Omental fat pad (tissue), 4 donors: Measurements from ENCODE around the gene CASKIN2. TPM values are rescaled to one million over a fixed set of nuclear protein-coding genes. Genes with fewer than 3 reads are reported as not detected.
A peak's percentile ranks its signal among the peaks of the same experiment; 100 is the strongest.

ENCODE experiments used
- ATAC-seq: fragments of 150-250 bp; one replicate; pipeline ENCODE4 v1.9.1; 2016; ENCODE audit warnings: mild to moderate bottlenecking, moderate library complexity; ENCODE audit not compliant: low FRiP score
- DNase-seq: peaks from one replicate; pipeline ENCODE4 v3.0.0-alpha.2; 2019; ENCODE audit warnings: low spot score
- total RNA-seq, 4 donors: library from RNA; depleted of rRNA; stranded (reverse); fragments of >200 nt; gene quantifications; one replicate each; pipeline ENCODE4 v1.1.0, GENCODE V29; 2016
- TF ChIP-seq, protein P1 (sequence below), 3 donors: fragments of 450-650 bp; IDR thresholded peaks; one replicate each; pipeline ENCODE4 v1.5.1; 2016 to 2017; ENCODE audit warnings: antibody characterized with exemption in 3 of 3, mild to moderate bottlenecking in 3 of 3, moderate library complexity in 2 of 3

The CASKIN2 gene
- total RNA-seq, 4 donors from 2014 or later: 6.7 to 61.5 (median 23.9) TPM

DNA sequence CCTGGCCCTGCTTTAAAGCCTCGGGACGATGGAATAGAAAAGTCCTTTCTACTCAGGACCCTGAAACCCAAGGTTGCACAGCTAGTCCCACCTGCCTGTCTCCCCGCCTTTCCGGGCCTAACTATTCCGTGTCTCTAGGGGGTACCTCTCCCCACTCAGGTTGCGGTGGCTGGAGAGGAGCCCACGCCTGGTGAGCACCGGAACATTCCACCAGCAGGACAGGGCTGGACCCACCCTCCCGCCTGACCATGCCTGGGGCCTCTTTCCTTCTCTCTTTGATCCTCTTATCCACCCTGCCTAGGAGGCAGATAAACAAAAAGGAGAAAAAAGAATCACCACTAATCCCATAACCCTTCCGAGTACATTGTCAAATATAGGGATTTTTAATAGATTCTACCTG lies 21.0 kb upstream of the CASKIN2 start:
- DNase-seq (no peak), ATAC-seq (no peak)
- TF ChIP-seq, protein P1, sequence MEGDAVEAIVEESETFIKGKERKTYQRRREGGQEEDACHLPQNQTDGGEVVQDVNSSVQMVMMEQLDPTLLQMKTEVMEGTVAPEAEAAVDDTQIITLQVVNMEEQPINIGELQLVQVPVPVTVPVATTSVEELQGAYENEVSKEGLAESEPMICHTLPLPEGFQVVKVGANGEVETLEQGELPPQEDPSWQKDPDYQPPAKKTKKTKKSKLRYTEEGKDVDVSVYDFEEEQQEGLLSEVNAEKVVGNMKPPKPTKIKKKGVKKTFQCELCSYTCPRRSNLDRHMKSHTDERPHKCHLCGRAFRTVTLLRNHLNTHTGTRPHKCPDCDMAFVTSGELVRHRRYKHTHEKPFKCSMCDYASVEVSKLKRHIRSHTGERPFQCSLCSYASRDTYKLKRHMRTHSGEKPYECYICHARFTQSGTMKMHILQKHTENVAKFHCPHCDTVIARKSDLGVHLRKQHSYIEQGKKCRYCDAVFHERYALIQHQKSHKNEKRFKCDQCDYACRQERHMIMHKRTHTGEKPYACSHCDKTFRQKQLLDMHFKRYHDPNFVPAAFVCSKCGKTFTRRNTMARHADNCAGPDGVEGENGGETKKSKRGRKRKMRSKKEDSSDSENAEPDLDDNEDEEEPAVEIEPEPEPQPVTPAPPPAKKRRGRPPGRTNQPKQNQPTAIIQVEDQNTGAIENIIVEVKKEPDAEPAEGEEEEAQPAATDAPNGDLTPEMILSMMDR (IDR thresholded peaks at IDR 0.05): no peak

DNA sequence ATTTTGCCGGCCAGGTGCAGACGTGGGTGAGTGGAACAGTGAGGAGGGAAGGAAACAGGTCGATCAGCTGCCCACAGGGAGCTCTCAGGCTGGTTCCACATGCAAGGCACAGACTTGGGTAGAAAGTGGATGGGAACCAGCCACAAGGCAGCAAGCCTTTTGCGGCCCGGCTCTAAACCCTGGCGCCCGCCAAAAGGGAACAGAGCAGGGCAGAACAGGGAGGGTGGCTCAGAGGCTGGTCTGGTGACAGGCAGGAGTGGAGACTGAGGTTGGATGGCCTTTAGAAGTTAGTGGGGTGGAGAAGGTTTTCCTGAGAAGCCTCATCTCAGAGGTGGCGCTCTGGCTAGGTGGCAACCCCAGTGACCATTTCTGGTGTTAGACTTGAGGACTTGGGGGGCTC lies 20.5 kb upstream of the CASKIN2 start:
- no peak for DNase-seq
- TF ChIP-seq, protein P1 (IDR thresholded peaks at IDR 0.05): no peak
- no peak for ATAC-seq

DNA sequence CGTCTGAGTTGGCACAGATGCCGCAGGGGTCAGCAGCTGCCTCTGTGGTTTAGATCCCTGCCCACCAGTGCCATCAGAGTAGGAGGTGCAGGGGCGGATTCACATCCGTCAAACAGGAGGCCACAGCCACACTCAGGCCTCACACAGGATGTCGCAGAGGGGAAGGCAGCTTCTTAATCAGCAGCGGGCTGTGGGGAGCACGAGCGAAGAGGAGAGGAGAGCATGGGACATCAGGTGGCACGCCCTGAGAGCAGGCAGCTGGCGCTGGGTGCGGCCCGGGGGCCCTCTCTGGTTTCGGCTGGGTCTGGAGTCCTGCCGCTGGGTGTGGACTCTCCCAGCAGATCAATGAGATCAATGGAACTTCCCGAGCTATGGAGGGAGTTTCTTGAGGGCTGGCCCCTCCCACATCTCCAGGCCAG lies 19.8 kb upstream of the CASKIN2 start:
- TF ChIP-seq, protein P1 (IDR thresholded peaks at IDR 0.05): no peak
- peak; percentile 13 for ATAC-seq
- DNase-seq: no peak

DNA sequence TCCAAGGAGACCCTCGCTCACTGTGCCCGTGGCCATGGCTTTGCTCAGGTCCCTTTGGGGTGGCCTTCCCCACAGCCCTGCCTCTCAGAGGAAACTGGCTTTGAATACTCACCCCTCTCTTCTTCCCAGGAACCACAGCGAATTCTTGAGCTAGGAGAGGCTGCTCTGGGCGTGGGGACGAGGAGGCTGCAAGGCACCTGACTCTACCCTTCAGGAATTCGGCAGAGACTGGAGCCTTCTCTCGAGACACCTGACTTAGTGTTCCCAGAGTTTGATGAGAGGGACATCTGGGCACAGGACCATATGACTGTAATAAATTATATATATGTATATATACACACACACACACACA lies 16.4 kb upstream of the CASKIN2 start:
- ATAC-seq (no peak), DNase-seq (no peak)
- TF ChIP-seq, protein P1 (IDR thresholded peaks at IDR 0.05): no peak

- no peak for DNase-seq
- TF ChIP-seq, protein P1 (IDR thresholded peaks at IDR 0.05): no peak
- ATAC-seq: no peak
These were observed 15.7 kb upstream of the CASKIN2 start for GRCh38 chr17:75530837-75531720.

DNA sequence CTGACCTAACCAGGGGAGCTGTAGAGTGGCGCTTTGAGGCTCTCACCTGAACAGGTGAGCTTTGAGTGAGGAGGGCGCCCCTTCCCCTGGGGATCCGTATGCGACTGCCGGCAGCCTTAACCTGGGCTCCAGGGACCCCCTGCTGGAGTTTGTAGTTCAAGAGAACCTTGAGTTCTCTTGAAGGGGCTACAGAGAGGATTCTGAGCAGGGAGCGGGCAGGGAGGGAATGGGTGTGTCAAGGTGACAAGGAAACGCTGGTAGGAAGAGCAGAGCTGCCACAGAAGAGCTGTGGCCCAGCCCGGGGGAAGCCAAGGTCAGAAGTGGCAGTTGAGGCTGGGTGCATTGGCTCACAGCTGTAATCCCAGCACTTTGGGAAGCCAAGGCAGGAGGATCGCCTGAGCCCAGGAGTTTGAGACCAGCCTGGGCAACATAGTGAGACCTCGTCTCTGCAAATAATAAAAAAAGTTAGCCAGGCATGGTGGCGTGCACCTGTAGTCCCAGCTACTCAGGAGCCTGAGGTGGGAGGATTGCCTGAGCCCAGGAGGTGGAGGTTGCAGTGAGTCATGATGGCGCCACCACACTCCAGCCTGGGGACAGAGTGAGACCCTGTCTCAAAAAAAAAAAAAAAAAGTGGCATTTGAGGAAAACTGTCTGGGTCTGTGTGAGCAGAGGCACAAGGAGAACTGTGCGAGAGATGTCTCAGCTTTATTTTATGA lies 11.4 kb upstream of the CASKIN2 start:
- DNase-seq (no peak), ATAC-seq (no peak)
- TF ChIP-seq, protein P1 (IDR thresholded peaks at IDR 0.05): no peak
